Hippocampal formation (tissue), 2 donors: ENCODE data around the gene GPR146.
A peak's percentile ranks its signal among the peaks of the same experiment; 100 is the strongest.

ENCODE experiments used
- DNase-seq, 2 donors: peaks; one replicate each; lab custom pipeline; 2025; lab: John Stamatoyannopoulos, UW

GPR146 gene

DNA sequence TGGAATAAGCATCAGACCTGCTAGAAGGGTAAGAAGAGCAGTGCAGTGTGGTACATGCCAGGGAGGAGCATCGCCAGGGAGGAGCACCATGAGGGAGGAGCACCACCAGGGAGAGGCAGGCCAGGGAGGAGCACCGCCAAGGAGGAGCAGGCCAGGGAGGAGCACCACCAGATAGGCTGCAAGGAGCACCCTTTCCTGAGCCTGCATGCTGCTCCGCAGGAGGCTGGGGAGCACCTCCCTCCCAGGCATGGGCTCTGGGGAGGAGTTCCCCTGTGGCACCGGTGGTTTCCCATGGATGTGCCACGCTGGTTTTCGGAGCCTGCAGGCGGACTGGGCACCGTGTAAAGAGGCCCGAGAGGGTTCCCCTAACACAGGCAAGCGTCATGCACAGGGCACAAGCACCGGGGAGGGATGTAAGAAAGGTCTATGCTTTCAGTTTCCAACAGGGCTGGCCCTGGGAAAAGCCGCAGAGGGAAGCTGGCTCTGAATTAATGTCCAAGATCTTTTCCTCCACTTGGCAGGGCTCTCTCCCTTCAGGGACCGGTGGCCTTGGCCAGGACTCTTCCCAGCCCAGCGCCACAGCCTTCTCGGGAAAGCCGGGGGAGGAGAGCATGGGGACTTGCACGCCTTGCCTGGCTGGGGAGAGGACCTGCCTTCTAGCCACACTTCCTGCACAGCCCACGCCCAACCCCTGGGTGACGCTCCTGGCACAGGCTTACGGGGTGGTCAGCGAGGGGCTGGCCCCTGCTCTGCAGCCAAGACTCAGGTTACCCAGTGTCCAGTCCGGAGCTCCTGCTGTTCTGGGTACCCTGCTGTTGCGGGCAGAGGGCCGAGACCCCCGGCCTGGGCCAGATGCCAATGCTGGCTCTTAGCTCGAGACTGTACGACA lies 32.1 kb downstream of the GPR146 start:
- DNase-seq, result peak in 1 of 2 donors; percentile 24

GRCh38 chr7:1078519-1078918 lies 34.2 kb downstream of the GPR146 start:
- no peak for DNase-seq

DNA sequence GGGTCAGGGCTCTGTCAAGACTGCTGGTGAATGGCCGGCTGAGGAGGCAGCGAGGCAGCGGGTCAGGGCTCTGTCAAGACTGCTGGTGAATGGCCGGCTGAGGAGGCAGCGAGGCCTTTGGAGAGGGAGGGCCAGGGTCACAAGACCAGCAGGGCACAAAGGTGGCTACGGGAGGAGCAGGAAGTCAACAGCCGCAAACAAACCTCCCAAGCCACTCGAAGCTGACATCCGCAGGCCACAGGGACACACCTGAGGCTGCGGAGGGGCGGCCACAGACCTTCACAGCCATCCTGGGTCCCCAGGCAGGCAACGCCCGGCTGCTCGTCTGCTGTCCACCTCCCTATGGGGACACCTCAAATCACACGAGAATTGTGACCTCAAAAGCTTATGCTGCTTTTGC lies 34.6 kb downstream of the GPR146 start:
- DNase-seq, result no peak

DNA sequence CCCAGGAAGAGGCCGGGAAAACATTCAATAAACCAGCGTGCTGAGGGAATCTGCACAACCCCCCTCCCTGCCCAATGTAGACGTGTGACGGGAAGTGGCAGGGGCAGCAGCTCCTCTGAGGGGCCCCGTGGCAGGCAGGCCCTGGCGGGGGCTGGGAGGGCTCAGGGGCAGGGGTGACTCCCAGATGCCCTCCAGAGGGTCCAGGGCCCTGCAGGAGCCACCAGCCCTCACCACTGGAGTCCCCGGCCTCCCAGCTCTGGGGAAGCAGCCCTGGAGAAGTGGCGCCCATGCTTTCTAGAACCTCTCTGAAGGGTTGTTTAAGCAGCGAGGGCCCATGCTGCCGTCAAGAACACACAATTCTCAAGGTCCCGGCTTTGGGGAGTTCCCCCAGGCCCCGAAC lies 35.2 kb downstream of the GPR146 start:
- no peak for DNase-seq

GRCh38 chr7:1080252-1080920 lies 36.0 kb downstream of the GPR146 start:
- DNase-seq, result no peak

DNA sequence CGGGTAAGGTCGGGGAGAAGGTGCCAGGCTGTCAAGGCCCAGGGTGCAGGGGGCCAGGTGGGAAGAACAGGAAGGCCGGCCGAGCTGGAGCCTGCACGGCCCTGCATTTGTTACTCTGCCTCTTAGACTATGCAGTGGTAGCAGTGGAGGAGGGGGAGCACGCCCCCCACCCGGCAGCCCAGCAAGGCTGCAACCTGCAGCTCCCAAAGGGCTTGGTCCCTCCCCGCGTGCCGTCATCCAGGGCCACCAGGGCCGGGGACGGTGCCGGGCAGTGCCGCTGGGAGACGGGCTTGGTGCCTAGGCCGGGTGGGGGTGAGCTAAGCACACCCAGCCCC lies 36.5 kb downstream of the GPR146 start:
- DNase-seq, result no peak

DNA sequence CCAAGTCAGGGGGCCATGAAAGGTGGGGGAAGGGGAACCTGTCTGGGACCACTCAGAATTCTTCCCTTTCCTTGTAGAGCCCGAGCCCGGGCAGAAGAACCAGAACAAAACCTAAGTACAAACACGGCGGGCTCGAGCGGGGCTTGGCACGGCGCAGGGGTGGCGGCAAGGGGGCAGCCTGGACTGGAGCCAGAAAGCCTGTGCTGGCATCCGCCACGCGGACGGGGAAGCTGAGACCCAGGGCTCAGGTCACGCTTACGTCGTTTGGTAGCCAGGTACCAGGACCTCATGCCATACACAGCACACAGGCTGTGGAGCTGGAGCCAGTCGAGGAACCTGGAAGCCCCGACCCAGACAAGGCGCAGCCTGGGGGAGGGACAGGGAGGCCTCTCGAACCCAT lies 37.0 kb downstream of the GPR146 start:
- DNase-seq, result no peak

- no peak for DNase-seq
Observed at GRCh38 chr7:1081931-1082401, 37.6 kb downstream of the GPR146 start.

DNA sequence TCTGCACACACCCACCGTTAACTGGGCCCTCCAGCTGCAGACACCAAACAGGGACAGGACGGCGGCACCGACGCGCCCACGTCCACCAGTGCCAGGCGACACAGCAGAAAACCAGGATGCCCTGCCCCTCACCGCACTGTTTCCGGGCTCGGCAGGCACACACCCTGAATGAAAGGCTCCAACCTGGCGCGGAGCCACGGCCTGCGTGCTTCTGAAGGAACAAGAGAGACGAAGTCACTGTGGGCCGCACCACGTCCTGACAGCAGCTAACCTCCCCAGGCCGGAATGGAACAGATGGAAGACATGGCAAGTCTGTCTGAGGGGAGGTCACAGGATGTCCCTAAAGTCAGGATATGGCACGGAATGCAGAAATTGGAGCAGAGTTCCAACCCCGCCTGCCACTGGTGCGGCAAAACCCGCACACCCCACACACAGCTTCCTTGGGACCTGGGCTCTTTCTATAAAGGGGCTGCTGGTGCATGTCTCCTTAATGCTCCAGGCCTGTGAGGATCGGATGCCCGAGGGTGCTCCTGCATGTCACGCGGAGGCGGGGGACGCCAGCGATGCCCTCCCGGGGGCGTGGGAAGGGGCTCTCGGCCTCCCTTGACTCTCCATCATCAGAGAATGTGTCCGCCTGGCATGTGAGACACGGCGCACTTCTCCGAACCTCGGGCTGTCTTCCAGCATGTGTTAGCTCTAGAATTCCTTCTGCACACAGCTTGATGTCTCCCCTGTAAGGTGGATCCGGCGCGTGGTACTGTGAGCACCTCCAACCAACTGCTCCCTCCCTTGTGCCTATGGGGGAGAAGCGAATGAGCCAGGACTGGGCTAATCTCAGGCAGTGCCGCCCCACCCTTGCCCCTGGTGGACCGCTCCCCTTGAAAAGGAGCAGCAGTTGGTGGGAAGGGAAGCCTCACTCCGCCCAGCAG lies 39.6 kb downstream of the GPR146 start:
- DNase-seq, result no peak

DNA sequence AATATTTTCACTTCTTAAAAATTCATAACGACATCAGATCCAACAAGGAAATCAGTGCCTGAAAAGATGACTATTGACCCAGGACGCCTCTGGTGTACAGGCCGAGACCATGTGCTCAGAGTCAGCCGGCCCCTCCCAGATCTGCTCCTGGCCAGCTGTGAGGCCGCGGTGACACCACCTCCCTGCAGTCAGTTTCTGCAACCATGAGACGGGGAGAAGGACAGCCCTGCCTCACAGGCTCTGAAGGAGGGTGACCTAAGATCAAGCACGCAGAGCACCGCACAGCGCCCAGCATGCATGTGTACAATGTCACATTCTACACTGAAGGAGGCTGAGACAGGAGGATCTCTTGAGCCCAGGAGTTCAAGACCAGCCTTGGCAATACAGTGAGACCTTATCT lies 40.9 kb downstream of the GPR146 start:
- DNase-seq, result no peak

DNA sequence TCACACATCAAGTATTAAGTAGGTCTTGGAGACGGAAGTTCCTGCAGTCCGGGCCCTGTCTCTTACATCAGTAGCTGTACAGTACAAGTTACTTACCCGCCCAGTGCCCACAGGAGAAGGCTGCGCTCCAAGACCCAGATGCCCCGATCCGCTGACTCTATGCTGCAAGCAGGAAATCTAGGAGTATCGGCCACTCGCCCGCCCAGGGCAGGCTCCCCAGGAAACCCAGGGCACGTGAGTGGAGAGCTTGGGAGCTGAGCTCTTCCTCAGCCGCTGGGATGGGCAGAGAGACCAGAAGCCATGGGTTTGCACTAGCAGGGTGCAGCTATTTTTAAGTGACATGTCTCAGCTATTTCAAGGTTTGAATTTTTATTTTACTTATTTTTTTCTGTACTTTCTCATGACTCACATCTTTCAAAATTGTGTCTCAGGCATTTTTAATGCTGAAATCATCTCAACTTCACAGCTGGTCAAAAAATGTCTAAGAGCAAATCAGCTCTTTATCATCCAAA lies 41.6 kb downstream of the GPR146 start:
- no peak for DNase-seq

- peak in 1 of 2 donors; percentile 50 for DNase-seq
Observed at GRCh38 chr7:1086588-1087464, 42.5 kb downstream of the GPR146 start.

DNA sequence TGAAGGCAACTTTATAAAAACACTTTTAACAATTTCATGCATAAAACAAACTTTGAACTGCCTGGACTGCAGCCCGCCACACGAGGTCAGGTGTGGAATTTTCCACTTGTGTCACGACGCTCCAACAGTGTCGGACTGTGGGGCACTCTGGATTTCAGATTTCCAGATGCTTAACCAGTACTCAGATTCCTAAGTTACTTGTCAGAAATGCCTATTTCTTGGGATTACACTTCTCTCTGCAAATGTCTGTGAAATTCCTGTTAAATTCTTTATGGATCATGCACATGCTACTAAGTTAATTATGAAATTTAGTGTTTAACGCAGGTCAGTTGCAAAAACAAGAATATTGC lies 43.1 kb downstream of the GPR146 start:
- DNase-seq, result no peak

- DNase-seq, result peak in 1 of 2 donors; percentile 29
Observed at GRCh38 chr7:1087952-1088920, 43.9 kb downstream of the GPR146 start, which contains the start of gene GPER1. Gene GPER1 (plus strand): TSS chr7:1088113. CDS start chr7:1091729, 3,616 bp downstream.

DNA sequence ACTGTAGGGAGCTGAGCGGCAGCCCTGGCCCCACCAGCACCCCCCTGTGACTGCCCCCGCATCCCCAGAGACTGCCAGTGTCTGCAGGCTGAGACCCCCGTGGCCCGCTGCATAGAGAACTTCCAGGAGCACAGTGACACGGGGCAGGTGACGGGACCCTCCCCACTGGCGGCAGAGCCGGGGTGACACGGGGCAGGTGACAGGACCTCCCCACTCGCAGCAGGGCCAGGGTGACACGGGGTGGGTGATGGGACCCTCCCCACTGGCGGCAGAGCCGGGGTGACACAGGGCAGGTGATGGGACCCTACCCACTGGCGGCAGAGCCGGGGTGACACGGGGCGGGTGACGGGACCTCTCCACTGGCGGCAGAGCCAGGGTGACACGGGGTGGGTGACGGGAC lies 45.9 kb downstream of the GPR146 start:
- no peak for DNase-seq

DNA sequence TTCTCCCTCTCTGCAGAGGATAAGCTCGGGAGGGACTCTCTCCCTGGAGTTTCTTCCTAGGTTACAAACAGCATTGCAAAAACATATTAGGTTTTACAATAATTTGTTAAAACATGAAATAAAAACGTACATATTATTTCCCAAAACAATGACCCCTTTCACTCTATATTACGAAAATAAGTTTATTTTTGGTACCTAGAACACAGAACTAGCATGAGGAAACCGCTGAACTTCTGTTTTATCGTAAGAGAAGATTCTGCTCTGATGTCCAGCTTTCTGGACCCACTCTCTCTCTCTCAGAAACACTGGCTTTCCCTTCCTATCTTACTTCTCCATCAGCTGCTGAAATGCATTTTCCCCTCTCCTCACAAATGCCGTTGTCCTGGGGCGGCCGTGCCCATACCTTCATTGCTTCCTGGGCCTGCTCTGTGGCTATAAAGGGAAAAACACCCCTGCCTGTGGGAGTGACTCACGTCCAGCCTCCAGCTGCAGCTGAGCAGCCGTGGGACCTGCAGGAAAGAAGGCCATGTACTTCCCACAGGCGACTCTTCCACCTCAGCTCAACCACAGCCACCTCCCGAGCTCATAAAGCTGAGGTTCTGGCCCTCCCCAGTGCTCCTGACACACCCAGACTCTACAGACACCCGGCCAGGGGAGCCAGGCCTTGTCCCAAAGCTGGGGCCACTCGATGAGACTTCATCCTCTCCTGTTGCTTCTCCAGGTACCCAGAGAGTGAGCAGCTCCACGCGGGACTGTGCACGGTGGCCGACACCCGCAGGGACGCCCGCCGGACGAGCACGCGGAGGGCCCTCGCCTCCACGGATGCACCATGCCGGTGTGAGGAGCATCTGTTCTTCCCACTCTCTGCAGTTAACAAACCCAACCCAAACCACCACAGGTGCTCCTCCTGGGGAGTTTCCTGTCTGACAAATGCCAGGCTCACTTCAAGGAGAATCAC lies 46.6 kb downstream of the GPR146 start:
- no peak for DNase-seq

GRCh38 chr7:1091644-1092027 lies 47.3 kb downstream of the GPR146 start:
- no peak for DNase-seq

DNA sequence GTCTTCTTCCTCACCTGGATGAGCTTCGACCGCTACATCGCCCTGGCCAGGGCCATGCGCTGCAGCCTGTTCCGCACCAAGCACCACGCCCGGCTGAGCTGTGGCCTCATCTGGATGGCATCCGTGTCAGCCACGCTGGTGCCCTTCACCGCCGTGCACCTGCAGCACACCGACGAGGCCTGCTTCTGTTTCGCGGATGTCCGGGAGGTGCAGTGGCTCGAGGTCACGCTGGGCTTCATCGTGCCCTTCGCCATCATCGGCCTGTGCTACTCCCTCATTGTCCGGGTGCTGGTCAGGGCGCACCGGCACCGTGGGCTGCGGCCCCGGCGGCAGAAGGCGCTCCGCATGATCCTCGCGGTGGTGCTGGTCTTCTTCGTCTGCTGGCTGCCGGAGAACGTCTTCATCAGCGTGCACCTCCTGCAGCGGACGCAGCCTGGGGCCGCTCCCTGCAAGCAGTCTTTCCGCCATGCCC lies 47.9 kb downstream of the GPR146 start:
- DNase-seq, result no peak
